HUDEP-2 (cell line): Measurements from ENCODE around the gene PLEK2.
"Not testable (repeated sequence)": the region's sequence is repeated elsewhere in the genome, so short reads cannot be mapped to it uniquely, and the experiment has no call there.

ENCODE experiments used
- DNase-seq, 76 experiments: peaks; one replicate each; lab custom pipeline; 2025; ENCODE audit not compliant: unreplicated experiment in 76 of 76; lab: John Stamatoyannopoulos, UW

The PLEK2 gene

GRCh38 chr14:67370830-67371229 is 41.1 kb downstream of the PLEK2 start:
- no peak for DNase-seq

DNA sequence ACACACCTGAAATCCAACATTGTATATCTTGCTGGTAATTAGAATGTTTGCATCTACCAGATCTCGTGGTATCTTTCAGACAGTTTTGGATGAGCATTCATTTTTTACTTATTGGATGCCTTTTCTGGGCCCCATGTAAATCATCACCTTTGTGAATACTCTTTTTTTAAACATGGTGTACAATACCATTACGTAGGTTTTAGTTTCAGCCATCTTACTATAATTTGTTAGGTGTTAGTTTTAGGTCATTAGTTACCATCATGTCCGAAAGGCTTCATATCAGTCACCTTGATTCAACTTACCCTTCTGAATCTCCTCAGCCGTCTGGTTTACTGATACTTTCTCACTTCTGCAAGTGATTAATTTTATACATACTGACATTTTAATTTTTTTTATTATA is 46.5 kb downstream of the PLEK2 start:
- no peak for DNase-seq

- DNase-seq, result peak in 6 of 76 experiments; percentile 20 to 46 (median 38)
Observed at GRCh38 chr14:67360470-67361206, 51.3 kb downstream of the PLEK2 start.

DNA sequence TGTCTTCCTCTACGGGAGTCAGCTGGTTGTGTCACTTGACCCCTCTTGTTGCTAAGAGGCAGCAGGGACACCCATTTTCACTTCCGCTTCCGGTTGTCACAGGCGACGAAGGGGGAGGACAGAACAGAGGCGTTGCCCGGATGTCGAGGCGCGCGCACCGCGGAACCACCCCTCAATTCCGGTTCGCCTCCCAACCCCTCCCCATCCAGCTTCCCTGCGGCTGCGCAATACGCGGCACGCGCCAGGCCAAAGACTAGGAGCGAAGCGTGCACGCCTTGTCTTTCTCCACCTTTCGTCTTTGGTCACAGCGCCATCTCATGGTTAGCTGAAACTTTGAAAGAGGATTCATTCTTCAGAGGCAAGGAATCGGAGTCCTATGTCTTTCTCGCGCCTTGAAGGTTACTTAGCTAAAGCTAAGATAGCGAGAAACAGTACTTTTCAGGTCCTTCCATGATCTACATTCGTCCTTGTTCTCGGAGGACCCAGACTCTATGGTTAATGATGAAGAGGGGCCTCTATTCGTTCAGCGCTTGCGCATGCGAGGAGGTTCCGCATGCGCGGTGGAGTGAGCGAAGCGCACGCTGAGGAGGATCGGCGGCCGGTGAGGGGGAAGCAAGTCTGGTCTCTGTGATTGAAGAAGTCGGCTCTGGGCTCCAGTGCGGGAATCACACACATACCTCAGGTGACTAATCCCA is 52.0 kb downstream of the PLEK2 start, which contains the start of the genes ATP6V1D and EIF2S1:
Gene ATP6V1D, minus strand, starts transcription at position 30 of the 695 bp plus-strand sequence. CDS start 106 bp downstream, outside the sequence.
Gene EIF2S1, plus strand, starts transcription at position 554 of the 695 bp plus-strand sequence. CDS start 4,440 bp downstream, outside the sequence.
- DNase-seq, result peak; percentile 22 to 99 (median 98)

- peak in 1 of 76 experiments; percentile 31 for DNase-seq
Observed at GRCh38 chr14:67358924-67359774, 52.8 kb downstream of the PLEK2 start.

- no peak for DNase-seq
Observed at GRCh38 chr14:67357969-67358354, 54.0 kb downstream of the PLEK2 start.

GRCh38 chr14:67357186-67357968 is 54.6 kb downstream of the PLEK2 start:
- DNase-seq, result peak in 2 of 76 experiments; percentile 3 to 10

GRCh38 chr14:67352055-67352454 is 59.9 kb downstream of the PLEK2 start:
- DNase-seq, result no peak

DNA sequence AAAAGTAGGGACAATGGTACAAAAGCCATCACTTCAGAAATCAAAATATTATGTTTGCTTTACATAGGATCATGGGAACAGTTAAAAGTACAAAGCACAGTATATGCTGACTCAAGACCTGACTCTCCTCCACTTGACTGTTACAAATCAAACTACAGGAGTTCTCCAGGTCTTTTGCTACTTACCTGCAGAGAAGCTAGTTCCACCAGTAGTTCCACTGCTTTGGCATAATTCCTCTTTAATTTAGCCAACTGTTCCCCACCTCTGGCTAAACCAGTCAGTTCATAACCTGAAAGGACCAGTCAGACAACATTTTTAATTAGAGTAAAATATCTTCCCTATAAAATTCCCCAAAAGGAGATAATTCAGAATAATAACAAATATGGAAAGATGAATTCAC is 66.4 kb downstream of the PLEK2 start:
- DNase-seq, result no peak

- DNase-seq, result no peak
Observed at GRCh38 chr14:67343601-67344230, 68.2 kb downstream of the PLEK2 start.

DNA sequence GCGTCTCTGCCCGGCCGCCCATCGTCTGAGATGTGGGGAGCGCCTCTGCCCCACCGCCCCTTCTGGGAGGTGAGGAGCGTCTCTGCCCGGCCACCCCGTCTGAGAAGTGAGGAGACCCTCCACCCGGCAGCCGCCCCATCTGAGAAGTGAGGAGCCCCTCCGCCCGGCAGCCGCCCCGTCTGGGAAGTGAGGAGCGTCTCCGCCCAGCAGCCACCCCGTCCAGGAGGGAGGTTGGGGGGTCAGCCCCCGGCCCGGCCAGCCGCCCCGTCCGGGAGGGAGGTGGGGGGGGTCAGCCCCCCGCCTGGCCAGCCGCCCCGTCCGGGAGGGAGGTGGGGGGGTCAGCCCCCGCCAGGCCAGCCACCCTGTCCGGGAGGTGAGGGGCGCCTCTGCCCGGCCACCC is 70.7 kb downstream of the PLEK2 start:
- not testable (repeated sequence) for DNase-seq
